Measurements from ENCODE around the gene TRMT2A. TPM values are rescaled to one million over a fixed set of nuclear protein-coding genes. Genes with fewer than 3 reads are reported as not detected.
A peak's percentile ranks its signal among the peaks of the same experiment; 100 is the strongest.

TRMT2A gene
- total RNA-seq, 1 donor from 2014 or later = 44.8 TPM

- Mint-ChIP-seq H3K27ac (ENCODE audit: unreplicated experiment) (no peak overlapping the region), H3K27me3 (ENCODE audit: unreplicated experiment) (peaks cover 8% of the 10 kb centered on the region), H3K4me3 (ENCODE audit: unreplicated experiment) (no peak overlapping the region), H3K4me1 (ENCODE audit: unreplicated experiment) (no peaks in the 10 kb centered on the region), H3K36me3 (ENCODE audit: low read depth, unreplicated experiment) (peaks cover 74% of the 10 kb centered on the region), H3K9me3 (ENCODE audit: unreplicated experiment) (no peaks in the 10 kb centered on the region)
- no peak for DNase-seq (ENCODE audit: low spot score)
- TF ChIP-seq, protein P1, sequence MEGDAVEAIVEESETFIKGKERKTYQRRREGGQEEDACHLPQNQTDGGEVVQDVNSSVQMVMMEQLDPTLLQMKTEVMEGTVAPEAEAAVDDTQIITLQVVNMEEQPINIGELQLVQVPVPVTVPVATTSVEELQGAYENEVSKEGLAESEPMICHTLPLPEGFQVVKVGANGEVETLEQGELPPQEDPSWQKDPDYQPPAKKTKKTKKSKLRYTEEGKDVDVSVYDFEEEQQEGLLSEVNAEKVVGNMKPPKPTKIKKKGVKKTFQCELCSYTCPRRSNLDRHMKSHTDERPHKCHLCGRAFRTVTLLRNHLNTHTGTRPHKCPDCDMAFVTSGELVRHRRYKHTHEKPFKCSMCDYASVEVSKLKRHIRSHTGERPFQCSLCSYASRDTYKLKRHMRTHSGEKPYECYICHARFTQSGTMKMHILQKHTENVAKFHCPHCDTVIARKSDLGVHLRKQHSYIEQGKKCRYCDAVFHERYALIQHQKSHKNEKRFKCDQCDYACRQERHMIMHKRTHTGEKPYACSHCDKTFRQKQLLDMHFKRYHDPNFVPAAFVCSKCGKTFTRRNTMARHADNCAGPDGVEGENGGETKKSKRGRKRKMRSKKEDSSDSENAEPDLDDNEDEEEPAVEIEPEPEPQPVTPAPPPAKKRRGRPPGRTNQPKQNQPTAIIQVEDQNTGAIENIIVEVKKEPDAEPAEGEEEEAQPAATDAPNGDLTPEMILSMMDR (IDR thresholded peaks at IDR 0.05; ENCODE audit: unreplicated experiment) = no peak
Observed at GRCh38 chr22:20092477-20092854, 24.6 kb downstream of the TRMT2A start.

- Mint-ChIP-seq H3K36me3 (ENCODE audit: low read depth, unreplicated experiment) (peaks cover 74% of the 10 kb centered on the region), H3K9me3 (ENCODE audit: unreplicated experiment) (no peaks in the 10 kb centered on the region), H3K4me1 (ENCODE audit: unreplicated experiment) (peaks cover 3% of the 10 kb centered on the region), H3K27me3 (ENCODE audit: unreplicated experiment) (peaks cover 8% of the 10 kb centered on the region), H3K4me3 (ENCODE audit: unreplicated experiment) (peak overlapping the region; percentile 21), H3K27ac (ENCODE audit: unreplicated experiment) (no peak overlapping the region)
- TF ChIP-seq, protein P1 (IDR thresholded peaks at IDR 0.05; ENCODE audit: unreplicated experiment) = no peak
- DNase-seq (ENCODE audit: low spot score) = no peak
Observed at GRCh38 chr22:20091690-20092476, 25.1 kb downstream of the TRMT2A start.

- Mint-ChIP-seq H3K4me1 (ENCODE audit: unreplicated experiment) (peaks cover 3% of the 10 kb centered on the region), H3K9me3 (ENCODE audit: unreplicated experiment) (no peaks in the 10 kb centered on the region), H3K36me3 (ENCODE audit: low read depth, unreplicated experiment) (peaks cover 71% of the 10 kb centered on the region), H3K27ac (ENCODE audit: unreplicated experiment) (no peak overlapping the region), H3K27me3 (ENCODE audit: unreplicated experiment) (peaks cover 10% of the 10 kb centered on the region), H3K4me3 (ENCODE audit: unreplicated experiment) (peak overlapping the region; percentile 22)
- DNase-seq (ENCODE audit: low spot score) = no peak
- TF ChIP-seq, protein P1 (IDR thresholded peaks at IDR 0.05; ENCODE audit: unreplicated experiment) = no peak
Observed at GRCh38 chr22:20090730-20091240, 26.2 kb downstream of the TRMT2A start.

DNA sequence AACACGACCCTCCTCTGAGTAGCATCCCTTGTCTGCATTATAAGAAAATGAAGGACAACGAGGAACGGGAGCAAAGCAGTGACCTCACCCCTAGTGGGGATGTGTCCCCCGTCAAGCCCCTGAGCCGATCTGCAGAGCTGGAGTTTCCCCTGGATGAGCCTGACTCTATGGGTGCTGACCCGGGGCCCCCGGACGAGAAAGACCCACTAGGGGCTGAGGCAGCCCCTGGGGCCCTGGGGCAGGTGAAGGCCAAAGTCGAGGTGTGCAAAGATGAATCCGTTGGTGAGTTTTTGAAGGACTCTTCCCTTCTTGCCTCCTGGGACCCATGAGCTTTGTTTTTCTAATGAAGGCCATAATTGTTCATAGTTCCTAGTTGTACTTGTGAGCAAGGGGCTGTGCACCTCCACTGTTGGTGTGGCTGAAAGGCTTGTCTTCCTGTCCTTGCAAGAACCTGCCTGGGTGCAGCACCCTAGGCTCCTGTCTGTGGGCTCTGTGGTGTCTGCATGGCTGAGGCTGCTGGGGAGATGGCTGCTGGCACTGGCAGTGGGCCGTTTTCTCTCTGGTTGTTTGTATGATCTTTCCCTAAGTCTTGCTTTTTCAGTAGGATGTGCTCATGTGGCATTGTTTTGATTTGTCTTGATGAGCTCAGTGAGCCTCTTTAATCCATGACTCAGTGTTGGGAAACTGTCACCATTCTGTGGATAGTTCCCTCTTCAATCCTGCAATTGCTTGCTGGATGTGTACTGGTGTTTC lies 26.9 kb downstream of the TRMT2A start:
- Mint-ChIP-seq H3K27ac (ENCODE audit: unreplicated experiment) (no peak overlapping the region), H3K9me3 (ENCODE audit: unreplicated experiment) (no peaks in the 10 kb centered on the region), H3K27me3 (ENCODE audit: unreplicated experiment) (peaks cover 10% of the 10 kb centered on the region), H3K4me3 (ENCODE audit: unreplicated experiment) (peak overlapping the region; percentile 59), H3K36me3 (ENCODE audit: low read depth, unreplicated experiment) (peaks cover 71% of the 10 kb centered on the region), H3K4me1 (ENCODE audit: unreplicated experiment) (peaks cover 3% of the 10 kb centered on the region)
- TF ChIP-seq, protein P1 (IDR thresholded peaks at IDR 0.05; ENCODE audit: unreplicated experiment) = no peak
- DNase-seq (ENCODE audit: low spot score) = no peak

Data from endothelial cell (in vitro differentiated cells).